ENCODE data around the gene ATP5PO. TPM values are rescaled to one million over a fixed set of nuclear protein-coding genes. Genes with fewer than 3 reads are reported as not detected.

ATP5PO gene
- total RNA-seq, 5 donors from 2014 or later (not counting 1 experiment from before 2014, with no cell fraction given), result 125 to 138 (median 137) TPM

GRCh38 chr21:33948951-33949444, 33.4 kb upstream of the ATP5PO start:
- POLR2A ChIA-PET, result interaction anchor here (0.5 to 3.5 kb wide), 12 partner anchors 11 to 665 kb away, joined by 3 to 69 read pairs (median 4); no protein-coding TSS in a partner anchor
- no peak for ATAC-seq (replicated peaks in 1 of 4)
- peaks cover 6 to 7% of the 10 kb centered on the region in 2 donors for H3K36me3 ChIP-seq (ENCODE audit: control insufficient read depth in 2 of 2, extremely low read depth in 1 of 2, insufficient read depth in 1 of 2, low read length in 1 of 2)
- peak overlapping the region; percentile 99 for H3K27ac ChIP-seq (ENCODE audit: low read length)
- H3K9me3 ChIP-seq, result peaks cover 2% of the 10 kb centered on the region
- H3K4me3 ChIP-seq (ENCODE audit: control insufficient read depth in 1 of 2, extremely low read depth in 1 of 2, low read length in 1 of 2), result peak overlapping the region in 1 of 2 donors; percentile 14
- peak overlapping the region; percentile 74 to 80 (median 76) for H3K4me3 Mint-ChIP-seq
- peaks cover 82 to 90% (median 89%) of the 10 kb centered on the region in 3 donors for H3K4me1 Mint-ChIP-seq
- peak overlapping the region; percentile 99 for H3K27ac Mint-ChIP-seq
- H3K27me3 ChIP-seq (replicated peaks in 1 of 2; ENCODE audit: control insufficient read depth in 2 of 2, extremely low read depth in 1 of 2, insufficient read depth in 2 of 2, low read length in 1 of 2), result no peaks in the 10 kb centered on the region
- peaks cover 40% of the 10 kb centered on the region for H3K36me3 Mint-ChIP-seq
- H3K27me3 Mint-ChIP-seq, result no peaks in the 10 kb centered on the region
- H3K4me1 ChIP-seq (ENCODE audit: control insufficient read depth in 1 of 2, extremely low read depth in 1 of 2, insufficient read depth in 2 of 2, low read length in 2 of 2), result peaks cover 45 to 79% of the 10 kb centered on the region in 2 experiments
- 52% methylated on average over 3 of the region's 9 CpGs for WGBS (ENCODE audit: insufficient coverage)
- CTCF ChIA-PET, result interaction anchor here (0.6 to 3.9 kb wide), 11 partner anchors 10 to 399 kb away, joined by 3 to 43 read pairs (median 5); partner anchors contain the start of genes MRPS6 (in 1 of the 2) and SLC5A3 (in 1 of the 2)
- peak in 1 of 35 experiments; percentile 26 for DNase-seq
- peaks cover 0 to 10% (median 8%) of the 10 kb centered on the region in 3 donors for H3K9me3 Mint-ChIP-seq

- DNase-seq (peak; percentile 73 to 95 (median 88)), ATAC-seq (replicated peaks in 1 of 4) (peak; percentile 63 to 73 (median 65))
- Mint-ChIP-seq H3K9me3 (peaks cover 0 to 10% (median 8%) of the 10 kb centered on the region in 3 donors), H3K27me3 (no peaks in the 10 kb centered on the region), H3K36me3 (peaks cover 45% of the 10 kb centered on the region), H3K4me1 (peaks cover 81 to 91% (median 89%) of the 10 kb centered on the region in 3 donors), H3K27ac (peak overlapping the region; percentile 99), H3K4me3 (peak overlapping the region; percentile 74 to 80 (median 76))
- peaks cover 45 to 77% of the 10 kb centered on the region in 2 experiments for H3K4me1 ChIP-seq (ENCODE audit: control insufficient read depth in 1 of 2, extremely low read depth in 1 of 2, insufficient read depth in 2 of 2, low read length in 2 of 2)
- no peaks in the 10 kb centered on the region for H3K27me3 ChIP-seq (replicated peaks in 1 of 2; ENCODE audit: control insufficient read depth in 2 of 2, extremely low read depth in 1 of 2, insufficient read depth in 2 of 2, low read length in 1 of 2)
- CTCF ChIA-PET, result interaction anchor here in 1 of 2 donors (0.5 to 3.9 kb wide), 10 partner anchors 11 to 400 kb away, joined by 3 to 43 read pairs (median 5); partner anchors contain the start of genes MRPS6 and SLC5A3
- peaks cover 8 to 14% of the 10 kb centered on the region in 2 donors for H3K36me3 ChIP-seq (ENCODE audit: control insufficient read depth in 2 of 2, extremely low read depth in 1 of 2, insufficient read depth in 1 of 2, low read length in 1 of 2)
- H3K27ac ChIP-seq (ENCODE audit: low read length), result peak overlapping the region; percentile 99
- POLR2A ChIA-PET, result interaction anchor here (0.5 to 3.5 kb wide), 25 partner anchors 9 to 1669 kb away, joined by 3 to 69 read pairs (median 5); partner anchors contain the start of gene MIS18A (in 1 of the 2)
- peak overlapping the region; percentile 2 to 35 for H3K4me3 ChIP-seq (ENCODE audit: control insufficient read depth in 1 of 2, extremely low read depth in 1 of 2, low read length in 1 of 2)
- WGBS (ENCODE audit: insufficient coverage), result 6% methylated on average over 7 of the region's 17 CpGs
- H3K9me3 ChIP-seq, result peaks cover 2% of the 10 kb centered on the region
Observed at GRCh38 chr21:33948096-33948950, 32.7 kb upstream of the ATP5PO start.

- CTCF ChIA-PET, result interaction anchor here in 1 of 2 donors (0.5 to 3.9 kb wide), 5 partner anchors 10 to 400 kb away, joined by 3 to 43 read pairs (median 35); no protein-coding TSS in a partner anchor
- Mint-ChIP-seq H3K4me3 (peak overlapping the region; percentile 74 to 80 (median 76)), H3K27me3 (no peaks in the 10 kb centered on the region), H3K36me3 (peaks cover 48% of the 10 kb centered on the region), H3K4me1 (peaks cover 73 to 88% (median 85%) of the 10 kb centered on the region in 3 donors), H3K9me3 (peaks cover 0 to 10% (median 8%) of the 10 kb centered on the region in 3 donors), H3K27ac (peak overlapping the region; percentile 99)
- Histone ChIP-seq H3K4me1 (ENCODE audit: control insufficient read depth in 1 of 2, extremely low read depth in 1 of 2, insufficient read depth in 2 of 2, low read length in 2 of 2) (peaks cover 45 to 74% of the 10 kb centered on the region in 2 experiments), H3K36me3 (ENCODE audit: control insufficient read depth in 2 of 2, extremely low read depth in 1 of 2, insufficient read depth in 1 of 2, low read length in 1 of 2) (peaks cover 7 to 17% of the 10 kb centered on the region in 2 donors), H3K4me3 (ENCODE audit: control insufficient read depth in 1 of 2, extremely low read depth in 1 of 2, low read length in 1 of 2) (peak overlapping the region; percentile 2 to 35), H3K27me3 (replicated peaks in 1 of 2; ENCODE audit: control insufficient read depth in 2 of 2, extremely low read depth in 1 of 2, insufficient read depth in 2 of 2, low read length in 1 of 2) (no peaks in the 10 kb centered on the region), H3K9me3 (peaks cover 2% of the 10 kb centered on the region), H3K27ac (ENCODE audit: low read length) (peak overlapping the region; percentile 99)
- WGBS (ENCODE audit: insufficient coverage), result 0% methylated on average over 2 of the region's 9 CpGs
- POLR2A ChIA-PET, result interaction anchor here (0.6 to 3.5 kb wide), 12 partner anchors 8 to 546 kb away, joined by 3 to 69 read pairs (median 6); no protein-coding TSS in a partner anchor
- ATAC-seq (replicated peaks in 1 of 4) (peak; percentile 65 to 70 (median 70)), DNase-seq (peak; percentile 67 to 94 (median 81))
Observed at GRCh38 chr21:33947451-33948095, 32.0 kb upstream of the ATP5PO start.

GRCh38 chr21:33945652-33946270, 30.2 kb upstream of the ATP5PO start:
- no peak for ATAC-seq (replicated peaks in 1 of 4)
- no peaks in the 10 kb centered on the region for H3K27me3 Mint-ChIP-seq
- WGBS (ENCODE audit: insufficient coverage), result no CpG with 5 or more reads among the region's 2 CpGs

GRCh38 chr21:33944185-33944763, 28.7 kb upstream of the ATP5PO start:
- peaks cover 0 to 10% (median 8%) of the 10 kb centered on the region in 3 donors for H3K9me3 Mint-ChIP-seq
- H3K4me3 ChIP-seq (ENCODE audit: control insufficient read depth in 1 of 2, extremely low read depth in 1 of 2, low read length in 1 of 2), result no peak overlapping the region
- H3K36me3 Mint-ChIP-seq, result peaks cover 59% of the 10 kb centered on the region
- H3K27me3 ChIP-seq (replicated peaks in 1 of 2; ENCODE audit: control insufficient read depth in 2 of 2, extremely low read depth in 1 of 2, insufficient read depth in 2 of 2, low read length in 1 of 2), result no peaks in the 10 kb centered on the region
- ChIA-PET POLR2A (no interaction called here), CTCF (no interaction called here)
- peaks cover 2% of the 10 kb centered on the region for H3K9me3 ChIP-seq
- H3K4me1 Mint-ChIP-seq, result peaks cover 71 to 82% (median 78%) of the 10 kb centered on the region in 3 donors
- H3K4me3 Mint-ChIP-seq, result peak overlapping the region in 1 of 3 donors; percentile 15
- no peak for DNase-seq
- no peak overlapping the region for H3K27ac ChIP-seq (ENCODE audit: low read length)
- WGBS (ENCODE audit: insufficient coverage), result 100% methylated on average over 1 of the region's 1 CpG
- H3K36me3 ChIP-seq (ENCODE audit: control insufficient read depth in 2 of 2, extremely low read depth in 1 of 2, insufficient read depth in 1 of 2, low read length in 1 of 2), result peaks cover 3 to 11% of the 10 kb centered on the region in 2 donors
- H3K27ac Mint-ChIP-seq, result peak overlapping the region; percentile 73 to 79
- ATAC-seq (replicated peaks in 1 of 4), result no peak
- H3K27me3 Mint-ChIP-seq, result no peaks in the 10 kb centered on the region
- peaks cover 27 to 57% of the 10 kb centered on the region in 2 experiments for H3K4me1 ChIP-seq (ENCODE audit: control insufficient read depth in 1 of 2, extremely low read depth in 1 of 2, insufficient read depth in 2 of 2, low read length in 2 of 2)

More at GRCh38 chr21:33945652-33946270, 30.2 kb upstream of the ATP5PO start:
- Histone ChIP-seq H3K36me3 (ENCODE audit: control insufficient read depth in 2 of 2, extremely low read depth in 1 of 2, insufficient read depth in 1 of 2, low read length in 1 of 2) (peaks cover 3 to 11% of the 10 kb centered on the region in 2 donors), H3K27me3 (replicated peaks in 1 of 2; ENCODE audit: control insufficient read depth in 2 of 2, extremely low read depth in 1 of 2, insufficient read depth in 2 of 2, low read length in 1 of 2) (no peaks in the 10 kb centered on the region), H3K4me1 (ENCODE audit: control insufficient read depth in 1 of 2, extremely low read depth in 1 of 2, insufficient read depth in 2 of 2, low read length in 2 of 2) (peaks cover 40 to 60% of the 10 kb centered on the region in 2 experiments), H3K27ac (ENCODE audit: low read length) (peak overlapping the region; percentile 31), H3K4me3 (ENCODE audit: control insufficient read depth in 1 of 2, extremely low read depth in 1 of 2, low read length in 1 of 2) (no peak overlapping the region), H3K9me3 (peaks cover 2% of the 10 kb centered on the region)
- POLR2A ChIA-PET, result interaction anchor here (0.6 to 1.0 kb wide), 5 partner anchors 9 to 145 kb away, joined by 3 to 11 read pairs (median 7); no protein-coding TSS in a partner anchor
- CTCF ChIA-PET, result interaction anchor here (0.6 to 1.6 kb wide), 7 partner anchors 9 to 115 kb away, joined by 3 to 7 read pairs (median 5); no protein-coding TSS in a partner anchor
- Mint-ChIP-seq H3K4me1 (peaks cover 72 to 82% (median 79%) of the 10 kb centered on the region in 3 donors), H3K9me3 (peaks cover 0 to 10% (median 8%) of the 10 kb centered on the region in 3 donors), H3K36me3 (peaks cover 51% of the 10 kb centered on the region), H3K4me3 (peak overlapping the region; percentile 13 to 80 (median 18)), H3K27ac (peak overlapping the region; percentile 99)
- peak in 1 of 35 experiments; percentile 35 for DNase-seq

All from T-cell (primary cell).